GM23248 (cell line): Measurements from ENCODE around the gene SH3TC2. TPM values are rescaled to one million over a fixed set of nuclear protein-coding genes. Genes with fewer than 3 reads are reported as not detected.

ENCODE experiments used
- DNase-seq: peaks from one replicate; pipeline ENCODE4 v3.0.0-alpha.2; 2015
- H2AFZ ChIP-seq: fragments of 200-600 bp; sonication (generic); 2 replicates; pipeline ENCODE4 v1.6.1; 2016; ENCODE audit warnings: antibody characterized with exemption
- H3F3A ChIP-seq: fragments of 200-600 bp; sonication (generic); 2 replicates; pipeline ENCODE4 v1.6.1; 2016; ENCODE audit warnings: mild to moderate bottlenecking, antibody characterized with exemption, mixed run types; ENCODE audit not compliant: insufficient read depth
- H3K27ac ChIP-seq: fragments of 200-600 bp; sonication (generic); 2 replicates; pipeline ENCODE4 v1.5.1; 2016; ENCODE audit warnings: mild to moderate bottlenecking
- H3K27me3 ChIP-seq: fragments of 200-600 bp; sonication (generic); replicated peaks from 2 replicates; pipeline ENCODE4 v1.6.1; 2016; ENCODE audit warnings: mild to moderate bottlenecking; ENCODE audit not compliant: insufficient read depth
- H3K36me3 ChIP-seq: fragments of 200-600 bp; sonication (generic); 2 replicates; pipeline ENCODE4 v1.6.1; 2016; ENCODE audit warnings: low read depth, mild to moderate bottlenecking
- H3K4me1 ChIP-seq: fragments of 200-600 bp; sonication (generic); 2 replicates; pipeline ENCODE4 v1.6.1; 2016; ENCODE audit warnings: mild to moderate bottlenecking; ENCODE audit not compliant: insufficient read depth
- H3K4me2 ChIP-seq: fragments of 200-600 bp; sonication (generic); one replicate; pipeline ENCODE4 v1.6.1; 2016; ENCODE audit warnings: mild to moderate bottlenecking; ENCODE audit not compliant: unreplicated experiment
- H3K4me3 ChIP-seq: fragments of 200-600 bp; sonication (generic); 2 replicates; pipeline ENCODE4 v1.5.1; 2016; ENCODE audit warnings: mild to moderate bottlenecking
- H3K79me2 ChIP-seq: fragments of 200-600 bp; sonication (generic); 2 replicates; pipeline ENCODE4 v1.6.1; 2016; ENCODE audit warnings: mild to moderate bottlenecking; ENCODE audit not compliant: insufficient read depth
- H3K9ac ChIP-seq: fragments of 200-600 bp; sonication (generic); 2 replicates; pipeline ENCODE4 v1.6.1; 2016; ENCODE audit warnings: mild to moderate bottlenecking
- H3K9me2 ChIP-seq: fragments of 200-600 bp; sonication (generic); 2 replicates; pipeline ENCODE4 v1.6.1; 2016; ENCODE audit warnings: mixed run types, mild to moderate bottlenecking, moderate library complexity; ENCODE audit not compliant: insufficient read depth
- H3K9me3 ChIP-seq: fragments of 200-600 bp; sonication (generic); one replicate; pipeline ENCODE4 v1.6.1; 2017; ENCODE audit warnings: low read depth
- H4K20me1 ChIP-seq: fragments of 200-600 bp; sonication (generic); 2 replicates; pipeline ENCODE4 v1.6.0; 2016; ENCODE audit not compliant: insufficient read depth
- EZH2 ChIP-seq: fragments of 200-600 bp; sonication (generic); IDR thresholded peaks from 2 replicates; pipeline ENCODE4 v1.6.1; 2018; ENCODE audit warnings: antibody characterized with exemption, mild to moderate bottlenecking; ENCODE audit not compliant: insufficient read depth, poor library complexity, severe bottlenecking
- EZH2phosphoT487 ChIP-seq: fragments of 200-600 bp; sonication (generic); IDR thresholded peaks from 2 replicates; pipeline ENCODE4 v1.6.1; 2018; ENCODE audit warnings: antibody characterized with exemption, moderate library complexity, mild to moderate bottlenecking, low read depth; ENCODE audit not compliant: insufficient read depth
- WGBS, 2 experiments: methylation state at CpG; one replicate each; pipeline ENCODE4 v1.1.6; 2015 to 2017; ENCODE audit warnings: low lambda C conversion rate in 2 of 2, low coverage in 1 of 2; ENCODE audit errors: missing lambda C conversion rate in 2 of 2; 5-methylcytosine and 5-hydroxymethylcytosine counted together
- in situ Hi-C: fragments of 300-500 bp; cut with MboI; formaldehyde crosslinking; loops from 2 replicates; pipeline ENCODE4 v1.15.0; 2020
- polyA plus RNA-seq: library from polyadenylated mRNA; unstranded; fragments of >200 nt; fragmentation: Nextera tagmentation; extraction: Ambion mirVana; gene quantifications from 2 replicates; pipeline ENCODE4 v1.2.1, GENCODE V29; 2016
- total RNA-seq: library from RNA; depleted of rRNA; stranded (reverse); fragments of >200 nt; shearing (Covaris generic); gene quantifications from 2 replicates; pipeline ENCODE4 v1.2.3, GENCODE V29; 2014

SH3TC2 gene
- total and polyA plus RNA-seq, 2 experiments from 2014 or later = 0.88 to 1.1 TPM

- Histone ChIP-seq H3K4me2 (no peak overlapping the region), H3K4me1 (peaks cover 20% of the 10 kb centered on the region), H3K36me3 (no peaks in the 10 kb centered on the region), H3K9me3 (no peaks in the 10 kb centered on the region), H3K79me2 (no peaks in the 10 kb centered on the region), H3K9me2 (no peaks in the 10 kb centered on the region), H3F3A (peaks cover 12% of the 10 kb centered on the region), H3K4me3 (no peak overlapping the region), H4K20me1 (no peaks in the 10 kb centered on the region), H3K27me3 (no peaks in the 10 kb centered on the region), H3K9ac (no peak overlapping the region), H3K27ac (no peak overlapping the region), H2AFZ (no peak overlapping the region)
- 0% methylated on average over 1 of the region's 1 CpG for WGBS, 2 experiments
- peak; percentile 54 for DNase-seq
- in situ Hi-C loops = no loop called here
- TF ChIP-seq EZH2phosphoT487 (no peak), EZH2 (no peak)
These were observed 2.5 kb downstream of the SH3TC2 start for GRCh38 chr5:149060325-149060724.

- peak; percentile 26 for DNase-seq
These were observed 6.2 kb downstream of the SH3TC2 start for GRCh38 chr5:149056616-149057165.

GRCh38 chr5:149054416-149054815 lies 8.4 kb downstream of the SH3TC2 start:
- Histone ChIP-seq H3K4me2 (no peak overlapping the region), H3K9ac (no peak overlapping the region), H4K20me1 (no peaks in the 10 kb centered on the region), H3K27ac (no peak overlapping the region), H3K79me2 (no peaks in the 10 kb centered on the region), H3K4me3 (no peak overlapping the region), H3K27me3 (no peaks in the 10 kb centered on the region), H3K36me3 (no peaks in the 10 kb centered on the region), H3K4me1 (peaks cover 17% of the 10 kb centered on the region), H3K9me3 (no peaks in the 10 kb centered on the region), H3K9me2 (no peaks in the 10 kb centered on the region), H3F3A (peaks cover 21% of the 10 kb centered on the region), H2AFZ (no peak overlapping the region)
- DNase-seq = no peak
- 81 to 83% methylated on average over 2 of the region's 2 CpGs for WGBS, 2 experiments
- in situ Hi-C loops = no loop called here
- TF ChIP-seq EZH2 (no peak), EZH2phosphoT487 (no peak)

More at GRCh38 chr5:149056616-149057165, 6.2 kb downstream of the SH3TC2 start:
- H3K36me3 ChIP-seq = no peaks in the 10 kb centered on the region
- H4K20me1 ChIP-seq = no peaks in the 10 kb centered on the region
- H3F3A ChIP-seq = peaks cover 26% of the 10 kb centered on the region
- no peaks in the 10 kb centered on the region for H3K27me3 ChIP-seq
- H3K79me2 ChIP-seq = no peaks in the 10 kb centered on the region
- H3K4me2 ChIP-seq = no peak overlapping the region
- H3K27ac ChIP-seq = no peak overlapping the region
- no peak overlapping the region for H3K4me3 ChIP-seq
- H3K9me2 ChIP-seq = no peaks in the 10 kb centered on the region
- H2AFZ ChIP-seq = no peak overlapping the region
- in situ Hi-C loops = no loop called here
- WGBS, 2 experiments = 56 to 66% methylated on average over 3 of the region's 3 CpGs
- H3K9ac ChIP-seq = no peak overlapping the region
- TF ChIP-seq EZH2phosphoT487 = no peak
- no peak for TF ChIP-seq EZH2
- peaks cover 18% of the 10 kb centered on the region for H3K4me1 ChIP-seq
- no peaks in the 10 kb centered on the region for H3K9me3 ChIP-seq

- Histone ChIP-seq H3K4me3 (no peak overlapping the region), H3K79me2 (no peaks in the 10 kb centered on the region), H3K9ac (no peak overlapping the region), H3K4me2 (no peak overlapping the region), H3K4me1 (peaks cover 17% of the 10 kb centered on the region), H4K20me1 (no peaks in the 10 kb centered on the region), H3K36me3 (no peaks in the 10 kb centered on the region), H3K27ac (peak overlapping the region; percentile 29), H3F3A (peaks cover 21% of the 10 kb centered on the region), H3K9me3 (no peaks in the 10 kb centered on the region), H3K27me3 (no peaks in the 10 kb centered on the region), H3K9me2 (no peaks in the 10 kb centered on the region), H2AFZ (no peak overlapping the region)
- WGBS, 2 experiments = 5 to 7% methylated on average over 2 of the region's 2 CpGs
- in situ Hi-C loops = no loop called here
- DNase-seq = peak; percentile 79
- no peak for TF ChIP-seq EZH2
- TF ChIP-seq EZH2phosphoT487 = no peak
These were observed 9.7 kb downstream of the SH3TC2 start for GRCh38 chr5:149053072-149053695.
